H9 (cell line): ENCODE measurements around the gene L1TD1. TPM values are rescaled to one million over a fixed set of nuclear protein-coding genes. Genes with fewer than 3 reads are reported as not detected.

ENCODE experiments used
- DNase-seq: peaks from one replicate; pipeline ENCODE4 v3.0.0-alpha.2; 2017
- H2AFZ ChIP-seq: one replicate; pipeline ENCODE4 v1.6.1; 2013; ENCODE audit warnings: mild to moderate bottlenecking, low read length, control low read depth, moderate library complexity
- H2AK5ac ChIP-seq: 2 replicates; pipeline ENCODE4 v1.6.1; 2013; ENCODE audit warnings: low read length, control low read depth, mixed read lengths; ENCODE audit not compliant: insufficient read length
- H2BK120ac ChIP-seq: one replicate; pipeline ENCODE4 v1.6.1; 2013; ENCODE audit warnings: low read depth, mild to moderate bottlenecking, low read length, control low read depth, inconsistent platforms; ENCODE audit not compliant: poor library complexity, severe bottlenecking
- H2BK12ac ChIP-seq: 2 replicates; pipeline ENCODE4 v1.6.1; 2013; ENCODE audit warnings: low read length, control low read depth, mixed read lengths, low read depth; ENCODE audit not compliant: insufficient read length
- H2BK15ac ChIP-seq: 2 replicates; pipeline ENCODE4 v1.6.1; 2013; ENCODE audit warnings: low read depth, low read length, control low read depth
- H2BK20ac ChIP-seq: one replicate; pipeline ENCODE4 v1.6.1; 2013; ENCODE audit warnings: low read depth, mild to moderate bottlenecking, low read length, control low read depth, inconsistent platforms; ENCODE audit not compliant: poor library complexity, severe bottlenecking
- H2BK5ac ChIP-seq: 2 replicates; pipeline ENCODE4 v1.6.1; 2013; ENCODE audit warnings: low read length, control low read depth, mixed read lengths; ENCODE audit not compliant: insufficient read length
- H3K14ac ChIP-seq: 2 replicates; pipeline ENCODE4 v1.6.1; 2013; ENCODE audit warnings: low read length, control low read depth; ENCODE audit not compliant: insufficient read depth
- H3K18ac ChIP-seq: 2 replicates; pipeline ENCODE4 v1.6.1; 2013; ENCODE audit warnings: low read depth, mild to moderate bottlenecking, mixed read lengths, low read length, control low read depth; ENCODE audit not compliant: insufficient read length
- H3K23ac ChIP-seq: 2 replicates; pipeline ENCODE4 v1.6.1; 2013; ENCODE audit warnings: low read length, control low read depth, mixed read lengths, low read depth; ENCODE audit not compliant: insufficient read length
- H3K23me2 ChIP-seq: 2 replicates; pipeline ENCODE4 v1.6.1; 2013; ENCODE audit warnings: low read depth, mild to moderate bottlenecking, mixed read lengths, low read length, control low read depth; ENCODE audit not compliant: insufficient read length, poor library complexity, severe bottlenecking
- H3K27ac ChIP-seq: 2 replicates; pipeline ENCODE4 v1.5.1; 2013; ENCODE audit warnings: low read length, control low read depth, mixed read lengths, low read depth; ENCODE audit not compliant: insufficient read length
- H3K27me3 ChIP-seq: 2 replicates; pipeline ENCODE4 v1.6.1; 2013; ENCODE audit warnings: low read length, control low read depth, inconsistent platforms; ENCODE audit not compliant: insufficient read depth
- H3K4ac ChIP-seq: 2 replicates; pipeline ENCODE4 v1.6.1; 2013; ENCODE audit warnings: low read depth, mild to moderate bottlenecking, control low read depth, inconsistent platforms, low read length, moderate library complexity
- H3K4me1 ChIP-seq: 2 replicates; pipeline ENCODE4 v1.6.1; 2013; ENCODE audit warnings: low read length, control low read depth, inconsistent platforms; ENCODE audit not compliant: insufficient read depth
- H3K4me2 ChIP-seq: 2 replicates; pipeline ENCODE4 v1.6.1; 2013; ENCODE audit warnings: low read length, control low read depth, mixed read lengths; ENCODE audit not compliant: insufficient read length, insufficient read depth
- H3K56ac ChIP-seq: 2 replicates; pipeline ENCODE4 v1.6.1; 2013; ENCODE audit warnings: low read depth, mild to moderate bottlenecking, mixed read lengths, low read length, control low read depth; ENCODE audit not compliant: insufficient read length
- H3K79me1 ChIP-seq: 2 replicates; pipeline ENCODE4 v1.6.1; 2013; ENCODE audit warnings: low read depth, mild to moderate bottlenecking, moderate library complexity, low read length, control low read depth, inconsistent platforms; ENCODE audit not compliant: insufficient read depth, poor library complexity, severe bottlenecking
- H3K79me2 ChIP-seq: 2 replicates; pipeline ENCODE4 v1.6.1; 2013; ENCODE audit warnings: low read length, control low read depth, inconsistent platforms; ENCODE audit not compliant: insufficient read depth
- H3K9ac ChIP-seq: 2 replicates; pipeline ENCODE4 v1.6.1; 2013; ENCODE audit warnings: low read length, control low read depth, mixed read lengths; ENCODE audit not compliant: insufficient read length; ENCODE audit errors: extremely low read depth
- H3K9me3 ChIP-seq: one replicate; pipeline ENCODE4 v1.6.1; 2013; ENCODE audit warnings: low read depth, low read length, inconsistent platforms; ENCODE audit not compliant: control insufficient read depth
- H3T11ph ChIP-seq: one replicate; pipeline ENCODE4 v1.6.1; 2013; ENCODE audit warnings: mild to moderate bottlenecking, low read length, control low read depth, inconsistent platforms
- H4K20me1 ChIP-seq: one replicate; pipeline ENCODE4 v1.6.1; 2013; ENCODE audit not compliant: control insufficient read depth, insufficient read length, insufficient read depth
- H4K5ac ChIP-seq: 2 replicates; pipeline ENCODE4 v1.6.1; 2013; ENCODE audit warnings: low read depth, mild to moderate bottlenecking, mixed read lengths, low read length, control low read depth; ENCODE audit not compliant: insufficient read length
- H4K8ac ChIP-seq: replicated peaks from 2 replicates; pipeline ENCODE4 v1.6.1; 2013; ENCODE audit warnings: low read length, control low read depth, mixed read lengths, low read depth; ENCODE audit not compliant: insufficient read length
- H4K91ac ChIP-seq: 2 replicates; pipeline ENCODE4 v1.6.1; 2013; ENCODE audit warnings: low read depth, mild to moderate bottlenecking, moderate library complexity, mixed read lengths, low read length, control low read depth; ENCODE audit not compliant: insufficient read length
- H3K27ac Mint-ChIP-seq, 3 experiments: 2 replicates in 2 of 3; 3 replicates in 1 of 3; pipeline ENCODE4 v1.8.0; 2020 to 2021; ENCODE audit warnings: mixed read lengths in 3 of 3, mild to moderate bottlenecking in 1 of 3, moderate library complexity in 1 of 3
- H3K27me3 Mint-ChIP-seq: 2 replicates; pipeline ENCODE4 v1.8.0; 2021; ENCODE audit warnings: low read depth, mild to moderate bottlenecking, moderate library complexity, mixed read lengths
- H3K36me3 Mint-ChIP-seq, 3 experiments: 2 replicates in 2 of 3; 3 replicates in 1 of 3; pipeline ENCODE4 v1.8.0; 2020 to 2021; ENCODE audit warnings: low read depth in 3 of 3, mixed read lengths in 3 of 3; ENCODE audit not compliant: insufficient read depth in 1 of 3
- H3K4me1 Mint-ChIP-seq, 2 experiments: 2 replicates each; pipeline ENCODE4 v1.8.0; 2020; ENCODE audit warnings: mixed read lengths in 2 of 2
- H3K4me3 Mint-ChIP-seq, 2 experiments: 2 replicates in 1 of 2; 3 replicates in 1 of 2; pipeline ENCODE4 v1.8.0; 2020 to 2021; ENCODE audit warnings: mild to moderate bottlenecking in 2 of 2, mixed read lengths in 2 of 2, moderate library complexity in 1 of 2
- H3K9me3 Mint-ChIP-seq, 2 experiments: 2 replicates in 1 of 2; 3 replicates in 1 of 2; pipeline ENCODE4 v1.8.0; 2020; ENCODE audit warnings: mild to moderate bottlenecking in 2 of 2, mixed read lengths in 2 of 2, moderate library complexity in 1 of 2
- WGBS: extraction: QIAGEN DNeasy Blood & Tissue Kit; methylation state at CpG from one replicate; pipeline ENCODE4 v1.1.7; 2013; ENCODE audit warnings: missing lambda C conversion rate, low lambda C conversion rate, mixed read lengths; ENCODE audit not compliant: insufficient read length; ENCODE audit errors: extremely low coverage; 5-methylcytosine and 5-hydroxymethylcytosine counted together
- total RNA-seq: library from RNA; stranded (reverse); gene quantifications from 2 replicates; pipeline ENCODE4 v1.2.1, GENCODE V29; 2021
- TF ChIP-seq, protein P1 (sequence below): fragments of 200-600 bp; sonication (generic); conservative IDR thresholded peaks from 3 replicates; pipeline ENCODE4 v1.8.0; 2021; ENCODE audit warnings: antibody characterized with exemption, mild to moderate bottlenecking

Gene L1TD1
- total RNA-seq, 1 experiment from 2014 or later, result 422 TPM

- no peak overlapping the region for H2BK12ac ChIP-seq
- H3K4me1 ChIP-seq, result no peaks in the 10 kb centered on the region
- Mint-ChIP-seq H3K4me1 (peaks cover 0 to 11% of the 10 kb centered on the region in 2 experiments; a peak in 3 of 4 replicates), H3K9me3 (peaks cover 10 to 47% of the 10 kb centered on the region in 2 experiments; a peak in 4 of 5 replicates), H3K27me3 (no peaks in the 10 kb centered on the region; the same call in 1 of the 2 replicates), H3K4me3 (no peak overlapping the region), H3K27ac (no peak overlapping the region), H3K36me3 (peaks cover 68 to 81% (median 80%) of the 10 kb centered on the region in 3 experiments)
- H3K9me3 ChIP-seq, result no peaks in the 10 kb centered on the region
- no peak for DNase-seq
- H2BK5ac ChIP-seq, result no peak overlapping the region
- no peak overlapping the region for H4K8ac ChIP-seq
- no peaks in the 10 kb centered on the region for H3K23me2 ChIP-seq
- TF ChIP-seq, protein P1, sequence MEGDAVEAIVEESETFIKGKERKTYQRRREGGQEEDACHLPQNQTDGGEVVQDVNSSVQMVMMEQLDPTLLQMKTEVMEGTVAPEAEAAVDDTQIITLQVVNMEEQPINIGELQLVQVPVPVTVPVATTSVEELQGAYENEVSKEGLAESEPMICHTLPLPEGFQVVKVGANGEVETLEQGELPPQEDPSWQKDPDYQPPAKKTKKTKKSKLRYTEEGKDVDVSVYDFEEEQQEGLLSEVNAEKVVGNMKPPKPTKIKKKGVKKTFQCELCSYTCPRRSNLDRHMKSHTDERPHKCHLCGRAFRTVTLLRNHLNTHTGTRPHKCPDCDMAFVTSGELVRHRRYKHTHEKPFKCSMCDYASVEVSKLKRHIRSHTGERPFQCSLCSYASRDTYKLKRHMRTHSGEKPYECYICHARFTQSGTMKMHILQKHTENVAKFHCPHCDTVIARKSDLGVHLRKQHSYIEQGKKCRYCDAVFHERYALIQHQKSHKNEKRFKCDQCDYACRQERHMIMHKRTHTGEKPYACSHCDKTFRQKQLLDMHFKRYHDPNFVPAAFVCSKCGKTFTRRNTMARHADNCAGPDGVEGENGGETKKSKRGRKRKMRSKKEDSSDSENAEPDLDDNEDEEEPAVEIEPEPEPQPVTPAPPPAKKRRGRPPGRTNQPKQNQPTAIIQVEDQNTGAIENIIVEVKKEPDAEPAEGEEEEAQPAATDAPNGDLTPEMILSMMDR, result no peak
- no peaks in the 10 kb centered on the region for H3K79me1 ChIP-seq
- no peak overlapping the region for H2BK15ac ChIP-seq
- no peak overlapping the region for H2BK120ac ChIP-seq
- no peak overlapping the region for H3K4me2 ChIP-seq
- H4K5ac ChIP-seq, result no peak overlapping the region
- H3K14ac ChIP-seq, result no peak overlapping the region
- no CpG with 5 or more reads among the region's 1 CpG for WGBS
- no peak overlapping the region for H2AK5ac ChIP-seq
- no peak overlapping the region for H3K23ac ChIP-seq
- no peaks in the 10 kb centered on the region for H3K79me2 ChIP-seq
- no peak overlapping the region for H3K4ac ChIP-seq
- no peak overlapping the region for H3K9ac ChIP-seq
- H2AFZ ChIP-seq, result no peak overlapping the region
- H2BK20ac ChIP-seq, result no peak overlapping the region
- no peak overlapping the region for H3K27ac ChIP-seq
- no peak overlapping the region for H4K91ac ChIP-seq
- H4K20me1 ChIP-seq, result no peaks in the 10 kb centered on the region
- no peak overlapping the region for H3K56ac ChIP-seq
- H3K27me3 ChIP-seq, result no peaks in the 10 kb centered on the region
- H3K18ac ChIP-seq, result no peak overlapping the region
- no peak overlapping the region for H3T11ph ChIP-seq
These were observed 16.3 kb downstream of the L1TD1 start for GRCh38 chr1:62210960-62211359.
